Amygdala (tissue), 56 donors: ENCODE measurements around the gene RUNX2.

Experiments
- DNase-seq, 56 donors: peaks; one replicate each; lab custom pipeline; 2025; lab: John Stamatoyannopoulos, UW

RUNX2 gene

DNA sequence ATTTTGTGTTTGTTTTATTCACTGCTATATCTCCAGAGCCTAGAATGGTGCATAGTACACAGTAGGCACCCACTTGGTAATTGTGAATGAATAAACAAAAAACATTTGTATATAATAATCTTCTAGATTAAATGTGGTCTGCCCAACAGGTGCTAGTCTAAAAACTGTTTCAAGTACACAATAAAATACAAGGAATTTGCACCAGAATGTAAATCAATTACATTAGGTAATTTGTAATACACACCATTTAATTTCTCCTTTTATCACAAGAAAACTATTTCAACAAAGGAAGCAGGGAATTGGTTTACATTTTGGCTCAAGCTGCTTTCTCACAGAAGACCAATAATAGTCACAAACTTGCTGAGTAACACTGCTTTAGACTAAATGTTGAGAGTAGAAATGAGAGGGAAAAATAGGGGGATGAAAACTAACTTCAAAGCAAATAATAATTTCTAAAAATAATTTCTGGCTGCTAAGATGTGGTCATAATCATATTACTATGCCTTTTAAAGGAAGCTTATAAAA lies 22.1 kb downstream of the RUNX2 start:
- no peak for DNase-seq

DNA sequence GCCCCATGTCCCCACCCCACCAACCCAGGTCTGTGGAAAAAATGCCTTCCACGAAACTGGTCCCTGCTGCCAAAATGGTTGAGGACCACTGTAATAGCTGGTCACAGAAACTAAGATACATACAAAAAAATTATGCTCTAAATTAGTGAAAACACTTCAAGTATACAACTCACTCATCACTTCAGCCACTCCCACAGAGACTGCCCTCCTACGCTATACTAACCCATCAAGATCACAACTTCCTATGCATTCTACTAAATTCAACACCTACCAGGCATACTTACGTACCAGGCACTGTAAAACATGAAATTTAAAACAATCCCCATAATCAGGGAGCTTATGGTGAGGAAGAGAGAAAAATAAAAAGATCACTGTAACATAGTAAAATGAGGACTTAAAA lies 22.9 kb downstream of the RUNX2 start:
- no peak for DNase-seq

- DNase-seq = no peak
These were observed 23.5 kb downstream of the RUNX2 start for GRCh38 chr6:45351667-45352066.

GRCh38 chr6:45353654-45354053 lies 25.5 kb downstream of the RUNX2 start:
- DNase-seq = no peak

- DNase-seq = no peak
These were observed 36.3 kb downstream of the RUNX2 start for GRCh38 chr6:45364466-45364865.

DNA sequence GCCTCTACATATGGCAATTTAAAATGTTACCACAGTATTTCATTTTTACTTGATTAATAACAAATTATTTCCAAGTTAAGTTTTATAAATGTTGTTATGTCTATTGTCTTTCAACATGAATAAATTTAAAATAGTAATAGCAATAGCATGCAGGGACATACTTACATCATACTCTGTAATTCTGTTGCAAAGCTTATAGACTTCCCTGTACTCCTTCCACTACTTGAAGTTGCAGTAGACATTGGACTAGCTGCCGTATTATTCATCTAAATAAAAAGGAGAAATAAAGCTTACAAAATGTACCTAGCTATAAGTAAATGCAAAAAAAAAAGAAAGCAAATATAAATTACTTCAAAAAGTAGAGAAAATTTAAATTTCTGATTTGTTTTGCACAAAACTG lies 36.9 kb downstream of the RUNX2 start:
- DNase-seq = no peak

DNA sequence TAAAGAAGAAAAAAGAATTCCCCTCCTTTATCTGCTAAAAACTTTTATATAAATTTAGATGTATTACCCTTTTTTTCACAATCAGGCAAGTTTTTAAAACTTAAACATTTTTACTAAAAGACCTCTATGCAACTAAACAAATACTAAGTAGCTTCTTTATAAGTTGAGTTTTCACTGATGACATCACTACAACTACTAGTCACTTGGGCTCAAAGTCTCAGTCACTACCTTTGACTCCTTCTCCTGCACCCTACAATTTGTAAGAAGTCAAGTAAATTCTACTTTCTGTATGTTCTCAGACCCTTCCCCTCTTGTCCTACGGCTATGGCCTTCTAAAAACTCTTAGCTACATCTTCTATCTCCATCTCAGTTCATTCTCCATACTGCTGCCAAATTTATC lies 38.4 kb downstream of the RUNX2 start:
- no peak for DNase-seq

DNA sequence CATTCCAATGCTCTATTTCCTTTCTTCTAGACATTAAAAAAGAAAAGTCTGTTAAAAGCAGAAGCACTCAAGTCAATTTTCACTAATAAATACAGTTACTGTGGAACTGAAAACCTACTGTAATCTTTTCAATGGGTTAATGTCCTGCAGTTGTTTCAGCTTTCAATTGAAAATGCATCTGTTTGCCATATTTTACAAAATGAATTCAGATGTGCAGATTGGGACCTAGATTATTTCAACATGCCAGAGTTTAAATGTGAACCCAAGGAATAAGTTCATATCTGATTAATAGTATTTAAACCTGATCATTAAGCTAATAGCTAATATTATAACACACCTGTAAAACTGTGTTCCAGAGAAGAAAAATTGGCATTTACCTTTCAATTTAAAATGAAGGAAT lies 39.9 kb downstream of the RUNX2 start:
- DNase-seq = no peak

GRCh38 chr6:45369870-45370269 lies 41.7 kb downstream of the RUNX2 start:
- DNase-seq = no peak

GRCh38 chr6:45371924-45372573 lies 43.9 kb downstream of the RUNX2 start:
- no peak for DNase-seq

GRCh38 chr6:45375449-45375848 lies 47.3 kb downstream of the RUNX2 start:
- DNase-seq = no peak

DNA sequence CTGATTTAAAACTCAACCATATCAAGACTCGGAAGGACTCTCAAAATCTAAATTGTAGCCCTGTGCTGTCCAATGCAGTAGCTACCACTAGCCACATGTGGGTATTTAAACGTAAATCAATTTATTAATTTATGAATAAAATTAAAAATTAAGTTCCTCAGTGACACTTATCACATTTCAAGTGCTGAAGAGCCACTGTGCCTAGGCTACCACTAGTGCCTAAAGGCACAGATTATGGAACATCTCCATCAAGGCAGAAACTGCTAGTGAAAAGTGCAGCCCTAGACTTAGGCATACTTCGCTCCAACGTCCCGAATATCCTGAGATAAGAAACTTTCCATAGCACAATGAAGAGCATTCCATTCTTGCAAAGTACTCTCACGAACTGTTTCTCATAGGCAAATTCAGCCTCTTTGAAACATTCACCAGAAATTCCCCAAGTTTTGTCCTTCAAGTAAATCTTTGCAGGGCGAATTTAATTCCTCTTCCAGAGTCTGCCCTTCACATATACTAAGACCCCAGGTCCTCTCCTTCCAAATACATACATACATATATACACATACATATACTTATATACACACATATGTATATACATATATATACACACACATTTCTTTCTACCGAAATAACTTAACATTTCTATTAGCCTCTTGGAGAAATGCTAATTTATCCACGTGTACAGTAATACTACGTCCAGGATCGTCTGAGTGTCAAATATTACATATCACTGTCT lies 48.3 kb downstream of the RUNX2 start:
- peak in 1 of 56 donors; percentile 1 for DNase-seq

DNA sequence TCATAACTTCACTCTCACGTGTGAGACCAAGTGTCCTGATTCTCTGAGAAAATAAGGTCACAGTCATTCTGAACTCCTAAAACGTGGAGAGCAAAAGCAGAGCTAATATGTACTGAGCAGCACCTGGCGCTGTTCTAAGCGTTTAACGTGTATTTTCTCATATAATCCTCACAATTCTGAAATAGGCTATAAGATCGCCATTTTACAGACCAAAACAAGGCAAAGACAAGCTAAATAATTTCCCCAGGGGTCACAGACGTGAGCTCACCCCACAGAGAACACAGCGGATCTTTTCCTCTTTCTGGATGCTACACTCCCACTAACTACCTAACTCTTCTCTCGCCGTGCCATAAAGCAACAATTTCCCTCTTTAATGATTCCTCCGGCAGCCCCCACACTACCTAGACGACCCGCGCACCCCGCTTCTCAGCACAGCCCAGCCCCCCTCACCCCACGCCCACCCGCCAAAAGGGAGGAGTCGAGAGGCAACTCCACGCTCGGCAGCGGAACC lies 49.0 kb downstream of the RUNX2 start:
- peak in 3 of 56 donors; percentile 59 to 73 (median 66) for DNase-seq

DNA sequence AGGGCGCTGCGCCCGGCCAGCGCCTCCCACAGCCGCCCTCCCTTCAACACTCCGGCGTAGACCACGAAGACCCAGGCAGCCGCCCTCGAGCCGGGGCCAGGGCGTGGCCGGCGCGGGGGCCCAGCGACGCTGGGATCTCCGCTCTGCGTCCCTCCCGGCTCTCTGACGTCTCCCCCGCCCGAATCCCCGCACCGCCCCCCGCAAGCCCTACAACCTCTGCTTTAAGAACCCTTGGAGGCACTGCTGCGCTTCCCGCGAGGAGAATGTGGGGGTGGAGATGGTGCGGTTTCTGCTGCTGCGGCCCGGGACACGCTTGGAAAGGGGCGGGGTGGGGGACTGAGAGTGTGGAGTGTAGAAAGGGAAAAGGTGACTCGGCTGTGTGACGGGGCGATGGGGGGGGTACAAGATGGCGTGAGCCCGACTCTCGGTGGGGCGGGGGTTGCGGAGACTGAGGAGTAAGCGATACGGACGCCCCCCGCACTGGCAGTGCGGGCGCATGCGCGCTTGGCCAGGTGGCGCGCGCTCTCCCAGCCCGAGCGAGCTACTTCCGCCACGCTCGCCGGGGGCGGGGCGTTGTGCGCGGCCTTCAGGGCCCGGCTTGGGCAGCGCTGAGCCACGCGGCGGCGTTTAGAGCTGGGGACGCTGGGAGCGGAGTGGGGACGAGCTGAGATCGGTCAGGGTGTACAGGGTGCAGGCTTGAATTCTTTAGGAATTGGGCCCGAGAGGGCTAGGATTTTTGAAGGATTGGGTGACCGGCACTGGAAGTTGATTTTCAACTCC lies 49.6 kb downstream of the RUNX2 start, which contains the start of gene SUPT3H:
TSS of gene SUPT3H (minus strand) at position 381 of the 780 bp plus-strand sequence.
- DNase-seq = peak; percentile 37 to 94 (median 83)

DNA sequence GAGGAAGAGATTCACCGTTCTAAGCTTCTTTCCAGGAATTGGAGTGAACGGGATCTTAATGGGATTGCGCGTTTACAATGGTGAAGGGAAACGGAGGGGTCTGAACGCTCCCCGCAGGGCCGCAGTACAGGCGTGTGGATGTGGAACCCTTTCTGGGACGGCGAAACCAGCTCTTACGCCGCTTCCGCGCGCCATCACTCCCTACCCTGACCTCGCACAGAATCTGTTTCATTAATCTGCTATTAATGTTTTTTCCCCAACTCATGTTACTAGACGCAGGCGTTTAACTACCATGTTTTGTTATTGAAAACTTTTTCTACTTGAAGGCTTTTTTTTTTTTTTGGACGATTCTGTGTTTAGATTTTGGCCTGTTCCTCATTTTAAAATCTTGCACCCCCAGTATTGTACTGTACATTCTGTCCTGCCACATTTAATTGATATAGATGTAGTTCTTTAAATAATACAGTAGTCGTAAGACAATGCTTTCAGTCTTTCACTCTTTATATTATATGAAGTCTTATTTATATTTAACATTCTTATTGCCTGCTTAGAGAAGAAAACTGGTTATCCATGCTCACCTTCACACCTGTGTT lies 50.3 kb downstream of the RUNX2 start:
- peak in 18 of 56 donors; percentile 10 to 71 (median 38) for DNase-seq

DNA sequence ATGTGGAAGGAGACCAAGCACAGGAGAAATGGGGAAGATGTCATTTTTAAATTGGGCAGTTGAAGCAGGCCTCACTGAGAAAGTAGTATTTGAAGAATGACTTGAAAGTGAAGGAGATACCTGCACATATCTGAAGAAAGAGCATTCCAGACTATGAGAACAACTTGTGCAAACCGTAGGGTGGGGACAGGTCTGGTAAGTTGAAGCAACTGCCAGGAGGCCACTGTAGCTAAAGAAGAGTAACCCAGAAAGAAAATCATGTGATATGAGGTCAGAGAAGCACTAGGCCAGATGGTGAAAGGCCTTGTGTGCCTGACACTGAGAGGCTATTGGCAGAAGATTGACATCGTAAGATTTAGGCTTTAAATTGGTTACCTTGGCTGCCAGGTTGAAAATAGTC lies 54.3 kb downstream of the RUNX2 start:
- DNase-seq = no peak

DNA sequence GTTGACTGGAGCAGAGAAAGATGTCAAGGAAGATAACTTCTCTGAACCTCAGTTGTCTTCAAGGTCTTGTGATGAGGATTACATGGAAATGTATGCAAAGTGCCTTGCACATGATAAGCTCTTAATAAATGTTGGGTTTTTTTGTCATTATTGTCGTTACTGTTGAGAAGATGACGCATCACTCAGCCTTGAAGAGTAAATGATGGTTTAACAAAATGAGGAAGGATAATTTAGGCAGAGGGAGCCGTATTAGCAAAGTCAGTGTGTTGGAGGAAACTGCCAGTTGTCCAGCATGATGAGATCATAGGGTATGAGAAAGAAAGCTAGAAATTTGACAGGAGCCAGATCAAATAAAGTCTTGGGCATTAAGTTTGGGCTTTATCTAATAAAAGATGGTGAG lies 58.4 kb downstream of the RUNX2 start:
- no peak for DNase-seq

GRCh38 chr6:45387236-45387635 lies 59.1 kb downstream of the RUNX2 start:
- no peak for DNase-seq

DNA sequence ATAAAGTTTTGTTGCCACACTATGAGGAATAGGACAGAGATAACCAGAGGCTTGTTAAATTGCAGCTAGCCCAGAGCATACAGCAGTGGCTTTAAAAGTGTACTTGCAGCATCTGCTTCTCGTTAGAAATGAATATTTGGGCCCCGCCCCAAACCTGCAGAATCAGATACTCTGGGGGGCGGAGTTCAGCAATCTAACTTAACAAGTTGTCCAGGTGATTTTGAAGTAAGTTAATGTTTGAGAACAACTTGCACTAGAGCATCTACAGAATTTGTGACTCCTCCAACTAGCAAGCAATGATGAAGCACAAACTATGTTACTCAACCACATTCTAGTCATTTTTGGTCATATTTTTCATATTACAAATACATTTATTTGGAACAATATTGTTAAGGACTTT lies 60.2 kb downstream of the RUNX2 start:
- no peak for DNase-seq

DNA sequence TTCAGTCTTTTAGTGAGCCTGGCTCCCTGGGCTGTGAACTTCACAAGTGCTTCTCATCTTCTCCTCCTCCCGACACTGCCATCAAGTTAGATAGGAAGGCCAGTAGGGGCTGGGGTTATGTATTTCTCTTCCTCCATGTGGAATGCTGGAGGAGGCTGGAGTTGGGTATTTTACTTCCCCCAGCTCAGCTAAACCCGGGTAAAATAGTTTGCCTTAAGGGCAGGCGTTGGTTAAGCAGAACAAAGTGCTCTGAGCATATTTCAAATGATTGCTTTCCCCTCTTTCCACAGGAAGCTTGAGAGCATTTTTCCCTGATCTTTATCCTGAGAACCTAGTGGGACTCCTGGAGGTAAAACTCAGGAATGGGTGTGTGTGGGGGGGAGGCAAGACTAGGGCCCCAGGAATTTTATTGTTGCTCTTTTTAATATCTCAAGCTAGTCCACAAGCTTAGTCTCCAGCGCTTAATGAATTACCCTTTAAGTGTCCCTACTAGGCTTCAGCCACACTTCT lies 66.5 kb downstream of the RUNX2 start:
- DNase-seq = no peak
